H1 (cell line): ENCODE results near the gene ELMO1. TPM values are rescaled to one million over a fixed set of nuclear protein-coding genes. Genes with fewer than 3 reads are reported as not detected.

ENCODE experiments used
- CTCF ChIA-PET: fragments of 300-600 bp; sonication (Branson Sonifier 250); formaldehyde crosslinking; loops from one replicate; lab custom pipeline; 2021; ENCODE audit not compliant: partially characterized antibody; lab: Charles Lee
- POLR2A ChIA-PET: fragments of 300-600 bp; sonication (Branson Sonifier 250); formaldehyde crosslinking; loops from one replicate; lab custom pipeline; 2021; ENCODE audit warnings: inconsistent platforms; ENCODE audit not compliant: partially characterized antibody; lab: Charles Lee
- DNase-seq, 2 experiments: peaks; one replicate each; pipeline versions ENCODE4 v3.0.0 to v3.0.0-alpha.2; 2010 to 2022; ENCODE audit warnings: low spot score in 2 of 2, low read depth in 1 of 2, mixed read lengths in 1 of 2
- FAIRE-seq: peaks from 2 replicates; lab custom pipeline; 2011; peaks lifted over from hg19 to GRCh38; lab: Jason Lieb, UNC
- H2AFZ ChIP-seq: 2 replicates; pipeline ENCODE4 v1.8.1; 2012; ENCODE audit warnings: low read length, inconsistent platforms
- H2AK5ac ChIP-seq: 2 replicates; pipeline ENCODE4 v1.6.1; 2013; ENCODE audit warnings: low read depth, low read length
- H2BK120ac ChIP-seq: replicated peaks from 2 replicates; pipeline ENCODE3; 2013; ENCODE audit warnings: low read depth, low read length, inconsistent platforms
- H2BK12ac ChIP-seq: 2 replicates; pipeline ENCODE4 v1.6.1; 2013; ENCODE audit warnings: low read depth, low read length
- H2BK15ac ChIP-seq: 2 replicates; pipeline ENCODE4 v1.6.1; 2013; ENCODE audit warnings: low read length
- H2BK20ac ChIP-seq: 2 replicates; pipeline ENCODE4 v1.6.1; 2013; ENCODE audit warnings: low read length
- H2BK5ac ChIP-seq: 2 replicates; pipeline ENCODE4 v1.6.1; 2013; ENCODE audit warnings: low read depth, low read length
- H3K14ac ChIP-seq: 2 replicates; pipeline ENCODE4 v1.6.1; 2013; ENCODE audit warnings: inconsistent platforms; ENCODE audit not compliant: insufficient read length
- H3K18ac ChIP-seq: 2 replicates; pipeline ENCODE4 v1.6.1; 2013; ENCODE audit warnings: low read length; ENCODE audit errors: extremely low read depth
- H3K23ac ChIP-seq: 2 replicates; pipeline ENCODE4 v1.6.1; 2013; ENCODE audit warnings: inconsistent platforms; ENCODE audit not compliant: insufficient read length
- H3K23me2 ChIP-seq: 2 replicates; pipeline ENCODE4 v1.6.1; 2013; ENCODE audit warnings: low read depth, low read length
- H3K27ac ChIP-seq: 2 replicates; pipeline ENCODE4 v1.6.1; 2011; ENCODE audit warnings: low read depth, low read length, inconsistent platforms
- H3K27me3 ChIP-seq, 4 experiments: replicated peaks in 1 of 4; 1 replicate in 1 of 4; 2 replicates in 3 of 4; pipeline versions ENCODE4 v1.6.1 to v1.8.1; 2011 to 2013; ENCODE audit warnings: low read length in 3 of 4, mild to moderate bottlenecking in 3 of 4, inconsistent platforms in 2 of 4, mixed read lengths in 2 of 4, moderate library complexity in 1 of 4; ENCODE audit not compliant: control insufficient read depth in 3 of 4, insufficient read depth in 3 of 4; ENCODE audit errors: extremely low read depth in 1 of 4
- H3K36me3 ChIP-seq, 4 experiments: 2 replicates each; pipeline versions ENCODE4 v1.6.1 to v1.8.1; 2011 to 2013; ENCODE audit warnings: mild to moderate bottlenecking in 4 of 4, low read length in 3 of 4, moderate library complexity in 2 of 4, control low read depth in 1 of 4, inconsistent platforms in 1 of 4; ENCODE audit not compliant: insufficient read depth in 4 of 4, control insufficient read depth in 2 of 4
- H3K4ac ChIP-seq: replicated peaks from 2 replicates; pipeline ENCODE3; 2013; ENCODE audit warnings: low read length, low read depth, mixed read lengths, inconsistent platforms; ENCODE audit not compliant: insufficient read length
- H3K4me1 ChIP-seq, 4 experiments: replicated peaks in 1 of 4; 1 replicate in 1 of 4; 2 replicates in 3 of 4; pipeline versions ENCODE4 v1.6.1 to v1.8.1; 2011 to 2013; ENCODE audit warnings: low read length in 3 of 4, inconsistent platforms in 2 of 4, mixed read lengths in 1 of 4; ENCODE audit not compliant: insufficient read depth in 4 of 4, control insufficient read depth in 3 of 4
- H3K4me2 ChIP-seq, 2 experiments: 2 replicates each; pipeline versions ENCODE4 v1.6.1 to v1.8.1; 2011 to 2013; ENCODE audit warnings: low read depth in 2 of 2, low read length in 2 of 2, control low read depth in 1 of 2, inconsistent platforms in 1 of 2, mild to moderate bottlenecking in 1 of 2; ENCODE audit not compliant: insufficient read depth in 1 of 2
- H3K4me3 ChIP-seq, 4 experiments: fragments of 200-600, 300-600 bp in 1 of 4; sonication (generic), shearing (Covaris generic), sonication (Bioruptor Twin) in 1 of 4; 2 replicates each; pipeline versions ENCODE4 v1.5.1 to v1.8.1; 2011 to 2016; ENCODE audit warnings: low read length in 4 of 4, low read depth in 3 of 4, control low read depth in 2 of 4, inconsistent platforms in 2 of 4, mild to moderate bottlenecking in 2 of 4, mixed read lengths in 1 of 4, moderate library complexity in 1 of 4; ENCODE audit not compliant: insufficient read depth in 2 of 4; ENCODE audit errors: extremely low read depth in 1 of 4
- H3K56ac ChIP-seq: replicated peaks from 2 replicates; pipeline ENCODE3; 2013; ENCODE audit warnings: low read depth, mild to moderate bottlenecking, mixed read lengths, low read length, inconsistent platforms; ENCODE audit not compliant: insufficient read length
- H3K79me1 ChIP-seq: 2 replicates; pipeline ENCODE4 v1.6.1; 2013; ENCODE audit warnings: low read depth, low read length, control low read depth
- H3K79me2 ChIP-seq, 2 experiments: 2 replicates each; pipeline versions ENCODE4 v1.6.1 to v1.8.1; 2012 to 2013; ENCODE audit warnings: low read length in 2 of 2, mild to moderate bottlenecking in 2 of 2, inconsistent platforms in 1 of 2; ENCODE audit not compliant: insufficient read depth in 2 of 2, control insufficient read depth in 1 of 2
- H3K9ac ChIP-seq, 4 experiments: replicated peaks in 1 of 4; 1 replicate in 1 of 4; 2 replicates in 3 of 4; pipeline versions ENCODE4 v1.6.1 to v1.8.1; 2011 to 2013; ENCODE audit warnings: low read depth in 3 of 4, low read length in 3 of 4, control low read depth in 2 of 4, mild to moderate bottlenecking in 2 of 4, moderate library complexity in 2 of 4, inconsistent platforms in 1 of 4; ENCODE audit errors: extremely low read depth in 1 of 4
- H3K9me3 ChIP-seq, 2 experiments: 2 replicates each; pipeline versions ENCODE4 v1.6.1 to v1.8.1; 2012 to 2013; ENCODE audit warnings: mild to moderate bottlenecking in 2 of 2, moderate library complexity in 2 of 2, control low read depth in 1 of 2, inconsistent platforms in 1 of 2, low read depth in 1 of 2, low read length in 1 of 2, mixed read lengths in 1 of 2; ENCODE audit not compliant: insufficient read depth in 2 of 2
- H4K20me1 ChIP-seq, 2 experiments: replicated peaks in 1 of 2; 2 replicates each; pipeline versions ENCODE3 to v1.8.1; 2011 to 2013; ENCODE audit warnings: inconsistent platforms in 2 of 2, low read length in 2 of 2, mild to moderate bottlenecking in 1 of 2; ENCODE audit not compliant: insufficient read depth in 2 of 2, control insufficient read depth in 1 of 2
- H4K5ac ChIP-seq: 2 replicates; pipeline ENCODE4 v1.6.1; 2013; ENCODE audit warnings: low read length, low read depth, mixed read lengths, inconsistent platforms; ENCODE audit not compliant: insufficient read length
- H4K8ac ChIP-seq: 2 replicates; pipeline ENCODE4 v1.8.0; 2013; ENCODE audit warnings: mild to moderate bottlenecking, moderate library complexity, low read length, inconsistent platforms; ENCODE audit not compliant: insufficient read depth; ENCODE audit errors: extremely low read depth
- H4K91ac ChIP-seq: replicated peaks from 2 replicates; pipeline ENCODE3; 2013; ENCODE audit warnings: low read length, mixed read lengths, inconsistent platforms; ENCODE audit not compliant: insufficient read length
- BCL11A ChIP-seq, 2 experiments: IDR thresholded peaks; one replicate each; pipeline ENCODE4 v1.6.1; 2011; ENCODE audit warnings: low read depth in 2 of 2, low read length in 2 of 2, mild to moderate bottlenecking in 2 of 2
- CBX8 ChIP-seq: fragments of 300-800, 300-1000 bp; sonication (generic); IDR thresholded peaks from 2 replicates; pipeline ENCODE4 v1.7.1; 2016; ENCODE audit warnings: low read depth, low read length, borderline replicate concordance
- CHD1 ChIP-seq: IDR thresholded peaks from 2 replicates; pipeline ENCODE4 v1.6.1; 2012; ENCODE audit warnings: low read depth, low read length, improper control_type of control experiment
- CREB1 ChIP-seq: IDR thresholded peaks from 2 replicates; pipeline ENCODE4 v1.6.1; 2012; ENCODE audit warnings: inconsistent platforms
- JUN ChIP-seq: IDR thresholded peaks from 2 replicates; pipeline ENCODE4 v1.6.1; 2011; ENCODE audit warnings: low read depth, mild to moderate bottlenecking, improper control_type of control experiment, low read length
- RAD21 ChIP-seq, 2 experiments: IDR thresholded peaks in 1 of 2; conservative IDR thresholded peaks in 1 of 2; 2 replicates each; pipeline ENCODE4 v1.6.1; 2011; ENCODE audit warnings: low read depth in 2 of 2, low read length in 2 of 2, improper control_type of control experiment in 1 of 2, inconsistent platforms in 1 of 2, mild to moderate bottlenecking in 1 of 2, moderate library complexity in 1 of 2
- RBBP5 ChIP-seq: IDR thresholded peaks from 2 replicates; pipeline ENCODE4 v1.7.1; 2012; ENCODE audit warnings: low read depth, mild to moderate bottlenecking, inconsistent platforms, low read length, moderate library complexity, borderline replicate concordance
- RFX5 ChIP-seq: IDR thresholded peaks from 2 replicates; pipeline ENCODE4 v1.6.1; 2011; ENCODE audit warnings: low read depth, low read length, improper control_type of control experiment, borderline replicate concordance
- SAP30 ChIP-seq: fragments of 300-600 bp; sonication (generic); IDR thresholded peaks from 2 replicates; pipeline ENCODE4 v1.7.1; 2012; ENCODE audit warnings: low read length, moderate library complexity, mild to moderate bottlenecking, inconsistent platforms; ENCODE audit not compliant: insufficient read depth, insufficient replicate concordance
- SIX5 ChIP-seq: IDR thresholded peaks from 2 replicates; pipeline ENCODE4 v1.6.1; 2011; ENCODE audit warnings: mild to moderate bottlenecking, low read depth, low read length
- SUZ12 ChIP-seq: fragments of 200-600 bp; sonication (generic); IDR thresholded peaks from 2 replicates; pipeline ENCODE4 v1.6.1; 2012; ENCODE audit warnings: mild to moderate bottlenecking, inconsistent platforms, low read length, moderate library complexity, mixed read lengths
- WGBS, 2 experiments: shearing (Covaris generic) in 1 of 2; methylation state at CpG; one replicate each; pipeline versions ENCODE4 v1.1.6 to v1.1.7; 2013 to 2015; ENCODE audit warnings: low lambda C conversion rate in 2 of 2, mixed read lengths in 2 of 2, inconsistent platforms in 1 of 2, low coverage in 1 of 2, missing lambda C conversion rate in 1 of 2; ENCODE audit not compliant: insufficient replicate concordance in 2 of 2, insufficient coverage in 1 of 2, insufficient read length in 1 of 2; ENCODE audit errors: extremely low coverage in 1 of 2, missing lambda C conversion rate in 1 of 2; 5-methylcytosine and 5-hydroxymethylcytosine counted together
- polyA plus RNA-seq, 7 experiments: library from polyadenylated mRNA; depleted of rRNA in 3 of 7; stranded (reverse) in 5 of 7; unstranded in 2 of 7; fragments of >200 nt in 5 of 7; fragments of 200-250 nt in 2 of 7; gene quantifications; 1 replicate in 5 of 7; 2 replicates in 1 of 7; 4 replicates in 1 of 7; pipeline versions ENCODE4 v1.2.1 to v1.2.3, GENCODE V29; 2011 to 2013; ENCODE audit warnings: missing spikeins in 2 of 7, mixed read lengths in 2 of 7
- total RNA-seq: library from RNA; stranded (reverse); fragmentation: NEBNext Ultra II Directional; extraction: Animal tissue kit (Norgen Biotek cat#: 25700); gene quantifications from 2 replicates; pipeline ENCODE4 v1.2.1, GENCODE V29; 2021

The ELMO1 gene
- total and polyA plus RNA-seq, 2 of the 8 experiments (the other 6 are each of a cell fraction or from before 2014, with no cell fraction given), result 18.4 to 21.0 TPM

GRCh38 chr7:37149051-37149772 lies 299.5 kb downstream of the ELMO1 start:
- no peaks in the 10 kb centered on the region for H3K79me1 ChIP-seq
- H4K8ac ChIP-seq, result no peak overlapping the region
- H3K27ac ChIP-seq, result no peak overlapping the region
- H2BK5ac ChIP-seq, result no peak overlapping the region
- TF ChIP-seq SAP30 (no peak), SUZ12 (no peak), CHD1 (no peak), RFX5 (no peak), JUN (no peak), RBBP5 (no peak), CREB1 (no peak), RAD21 (IDR thresholded peaks at IDR 0.05 in 1 of 2, conservative IDR thresholded peaks at IDR 0.05 in 1 of 2; ENCODE audit: low read depth in 2 of 2, low read length in 2 of 2) (no peak), BCL11A (IDR thresholded peaks at IDR 0.05; ENCODE audit: low read depth in 2 of 2, low read length in 2 of 2) (no peak), CBX8 (no peak), SIX5 (no peak)
- H3K56ac ChIP-seq, result no peak overlapping the region
- H2AFZ ChIP-seq, result no peak overlapping the region
- H3K18ac ChIP-seq, result no peak overlapping the region
- H3K9ac ChIP-seq, result no peak overlapping the region
- ChIA-PET CTCF (interaction anchor here (0.7 to 0.8 kb wide), 2 partner anchors 12 to 25 kb away, joined by 3 read pairs; no protein-coding TSS in a partner anchor), POLR2A (no interaction called here)
- WGBS, 2 experiments, result 73% methylated on average over 3 of the region's 3 CpGs; no CpG with 5 or more reads in 1 of the 2 experiments
- H3K4me3 ChIP-seq, result no peak overlapping the region
- no peak for FAIRE-seq
- no peaks in the 10 kb centered on the region for H3K27me3 ChIP-seq
- H3K4me2 ChIP-seq, result no peak overlapping the region
- no peak overlapping the region for H3K23ac ChIP-seq
- H3K14ac ChIP-seq, result no peak overlapping the region
- no peaks in the 10 kb centered on the region for H3K9me3 ChIP-seq
- no peaks in the 10 kb centered on the region for H3K79me2 ChIP-seq
- DNase-seq, result no peak
- no peak overlapping the region for H2BK12ac ChIP-seq
- H2BK120ac ChIP-seq, result no peak overlapping the region
- H4K20me1 ChIP-seq, result no peaks in the 10 kb centered on the region
- H3K23me2 ChIP-seq, result no peaks in the 10 kb centered on the region
- H4K5ac ChIP-seq, result no peak overlapping the region
- no peak overlapping the region for H4K91ac ChIP-seq
- H2AK5ac ChIP-seq, result no peak overlapping the region
- no peaks in the 10 kb centered on the region for H3K36me3 ChIP-seq
- peaks cover 0 to 4% (median under 1%) of the 10 kb centered on the region in 4 experiments; a peak in 3 of 7 replicates for H3K4me1 ChIP-seq
- no peak overlapping the region for H3K4ac ChIP-seq
- H2BK20ac ChIP-seq, result no peak overlapping the region
- no peak overlapping the region for H2BK15ac ChIP-seq
